ENCODE data around the gene SKP2.
"Not testable (repeated sequence)": the region's sequence is repeated elsewhere in the genome, so short reads cannot be mapped to it uniquely, and the experiment has no call there.

Gene SKP2

GRCh38 chr5:36151434-36152323 is at the start of gene SKP2, which contains the start of gene LMBRD2:
Gene SKP2 (plus strand): TSS chr5:36152111. CDS start chr5:36152263, 152 bp downstream.
Gene LMBRD2 (minus strand): TSS chr5:36151887. CDS start chr5:36143349, 8,538 bp downstream.
- peak; percentile 89 to 98 (median 96) for DNase-seq

DNA sequence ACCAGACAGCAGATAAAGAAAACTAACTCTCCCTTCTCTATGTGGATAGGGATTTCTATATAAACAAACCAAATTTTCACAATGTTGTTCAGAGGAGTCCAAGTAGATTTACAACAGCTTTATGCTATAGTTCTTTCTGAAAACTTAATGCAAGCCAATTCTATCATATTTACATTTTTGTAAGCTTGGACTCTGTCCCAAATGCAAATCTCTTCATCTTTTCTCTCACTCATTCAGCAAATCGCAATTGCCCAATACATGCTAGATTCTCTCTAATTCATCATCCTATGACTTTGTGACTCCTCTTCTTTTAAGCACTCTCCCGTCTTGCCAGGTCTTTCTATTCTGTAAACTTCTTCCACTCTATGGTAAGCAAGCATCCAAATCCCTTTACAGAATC is 46.1 kb upstream of the SKP2 start:
- no peak for DNase-seq

- DNase-seq: no peak
These were observed 43.0 kb upstream of the SKP2 start for GRCh38 chr5:36108758-36109460.

- no peak for DNase-seq
These were observed 40.7 kb upstream of the SKP2 start for GRCh38 chr5:36111238-36111637.

GRCh38 chr5:36125868-36126267 is 26.0 kb upstream of the SKP2 start:
- no peak for DNase-seq

DNA sequence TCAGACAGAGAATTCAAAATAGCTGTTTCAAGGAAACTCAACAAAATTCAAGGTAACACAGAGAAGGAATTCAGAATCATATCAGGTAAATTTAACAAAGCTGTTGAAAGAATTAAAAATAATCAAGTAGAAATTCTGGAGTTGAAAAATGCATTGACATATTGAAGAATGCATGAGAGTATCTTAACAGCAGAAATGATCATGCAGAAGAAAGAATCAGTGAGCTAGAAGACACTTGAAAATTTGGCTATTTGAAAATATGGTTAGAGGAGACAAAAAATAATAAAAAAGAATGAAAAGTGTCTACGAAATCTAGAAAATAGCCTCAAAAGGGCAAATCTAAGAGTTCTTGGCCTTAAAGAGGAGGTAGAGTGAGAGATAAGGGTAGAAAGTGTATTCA is 23.1 kb upstream of the SKP2 start:
- DNase-seq: no peak

- DNase-seq: not testable (repeated sequence)
These were observed 22.2 kb upstream of the SKP2 start for GRCh38 chr5:36129666-36130065.

DNA sequence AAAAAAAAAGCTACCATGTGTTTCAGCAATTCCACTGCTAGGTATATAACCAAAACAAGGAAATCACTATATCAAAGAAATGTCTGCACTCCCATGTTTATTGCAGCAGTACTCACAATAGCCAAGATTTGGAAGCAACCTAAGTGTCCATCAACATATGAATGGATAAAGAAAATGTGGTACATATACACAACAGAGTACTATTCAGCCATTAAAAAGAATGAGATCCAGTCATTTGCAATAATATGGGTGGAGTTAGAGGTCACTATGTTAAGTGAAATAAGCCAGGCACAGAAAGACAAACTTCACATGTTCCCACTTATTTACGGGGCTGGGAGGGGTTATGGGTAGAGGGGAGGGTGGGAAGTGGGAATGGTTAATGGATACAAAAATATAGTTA is 18.9 kb upstream of the SKP2 start:
- not testable (repeated sequence) for DNase-seq

DNA sequence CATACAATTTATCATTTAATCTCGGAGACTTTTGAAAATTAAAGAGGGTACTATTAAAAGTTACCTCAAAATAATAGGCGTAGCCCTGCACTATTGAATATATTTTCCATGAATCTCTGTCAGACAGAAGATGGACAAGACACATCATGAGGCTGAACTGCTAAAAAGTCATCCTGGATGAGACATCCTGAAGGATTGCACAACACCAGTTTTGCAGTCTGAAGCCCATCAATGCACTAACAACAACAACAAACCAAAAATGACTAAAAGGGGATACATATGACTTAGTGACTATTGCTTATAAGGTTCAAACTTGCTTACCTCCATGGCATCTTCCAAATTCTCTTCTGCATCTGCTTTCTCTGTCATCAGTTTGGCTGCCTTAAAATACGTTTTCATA is 15.9 kb upstream of the SKP2 start:
- no peak for DNase-seq

DNA sequence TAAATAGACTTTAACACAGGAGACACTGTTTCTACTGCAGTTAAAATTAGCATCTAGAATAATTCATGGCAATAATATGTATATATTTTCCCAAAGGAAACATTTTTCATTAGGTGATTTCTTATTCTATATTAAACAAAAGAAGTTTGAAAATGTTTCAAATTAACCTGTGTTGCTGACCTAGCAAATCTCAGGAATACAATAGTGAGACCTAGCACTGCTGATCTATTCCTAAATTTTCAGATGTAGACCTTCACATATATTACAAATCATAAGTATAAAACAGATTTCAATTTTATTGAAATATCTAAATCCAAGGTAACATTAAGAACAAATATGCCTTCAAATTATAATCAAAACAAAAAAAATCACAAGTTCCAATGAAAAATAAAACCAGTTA is 15.3 kb upstream of the SKP2 start:
- no peak for DNase-seq

DNA sequence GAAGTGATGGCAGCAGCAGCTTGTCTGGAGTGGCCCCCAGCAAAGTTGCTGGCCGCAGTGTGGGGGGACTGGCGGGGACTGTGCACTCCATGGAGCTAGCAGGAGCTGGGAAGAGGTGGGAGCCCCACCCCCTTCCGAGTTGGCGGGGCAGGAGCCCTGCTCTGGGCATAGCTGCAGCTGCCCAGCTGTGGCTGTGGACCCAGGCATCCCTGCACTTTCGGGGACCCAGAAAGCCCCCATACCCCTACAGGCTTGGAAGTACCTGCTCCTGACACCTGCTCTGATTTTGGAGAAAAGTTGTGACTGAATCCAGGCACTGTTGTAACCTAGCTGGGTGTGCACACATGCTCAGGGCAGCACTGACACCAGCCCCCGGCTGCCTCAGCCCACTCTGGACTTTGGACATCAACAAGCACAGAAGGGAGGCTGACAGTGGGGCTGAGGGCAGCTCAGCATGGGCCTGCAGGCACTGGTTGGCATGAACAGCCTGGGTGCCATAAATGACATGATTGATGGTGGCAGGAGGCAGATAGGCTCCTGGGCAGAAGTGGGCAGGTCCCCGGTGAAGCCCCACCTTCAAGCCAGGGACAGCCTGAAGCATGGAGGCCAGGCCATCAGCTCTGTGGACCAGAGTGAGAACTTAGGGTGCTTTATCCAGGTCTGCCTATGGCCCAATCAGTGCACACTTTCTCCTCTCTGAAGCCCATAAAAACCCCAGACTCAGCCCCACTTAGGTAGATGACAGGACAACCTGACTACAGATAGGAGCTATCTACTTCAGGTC is 12.8 kb upstream of the SKP2 start:
- no peak for DNase-seq

DNA sequence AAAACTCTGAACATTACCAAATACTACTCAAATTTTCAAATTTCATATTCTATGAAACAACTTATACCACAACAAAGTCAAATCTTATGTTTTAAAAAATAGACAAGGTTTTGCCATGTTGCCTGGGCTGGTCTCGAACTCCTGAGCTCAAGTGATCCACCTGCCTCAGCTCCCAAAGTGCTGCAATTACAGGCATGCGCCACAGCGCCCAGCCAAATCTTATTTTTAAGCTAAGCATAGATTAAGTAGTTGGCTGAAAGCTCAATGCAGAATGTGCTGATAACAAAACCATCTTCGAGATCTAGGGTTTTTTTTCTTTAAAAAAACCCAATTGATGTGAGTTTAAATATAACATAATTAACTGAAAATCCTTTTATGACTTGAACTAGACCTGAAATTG is 6.6 kb upstream of the SKP2 start:
- no peak for DNase-seq

- DNase-seq: no peak
These were observed 5.5 kb upstream of the SKP2 start for GRCh38 chr5:36146390-36146789.

GRCh38 chr5:36147681-36148080 is 4.2 kb upstream of the SKP2 start:
- no peak for DNase-seq

DNA sequence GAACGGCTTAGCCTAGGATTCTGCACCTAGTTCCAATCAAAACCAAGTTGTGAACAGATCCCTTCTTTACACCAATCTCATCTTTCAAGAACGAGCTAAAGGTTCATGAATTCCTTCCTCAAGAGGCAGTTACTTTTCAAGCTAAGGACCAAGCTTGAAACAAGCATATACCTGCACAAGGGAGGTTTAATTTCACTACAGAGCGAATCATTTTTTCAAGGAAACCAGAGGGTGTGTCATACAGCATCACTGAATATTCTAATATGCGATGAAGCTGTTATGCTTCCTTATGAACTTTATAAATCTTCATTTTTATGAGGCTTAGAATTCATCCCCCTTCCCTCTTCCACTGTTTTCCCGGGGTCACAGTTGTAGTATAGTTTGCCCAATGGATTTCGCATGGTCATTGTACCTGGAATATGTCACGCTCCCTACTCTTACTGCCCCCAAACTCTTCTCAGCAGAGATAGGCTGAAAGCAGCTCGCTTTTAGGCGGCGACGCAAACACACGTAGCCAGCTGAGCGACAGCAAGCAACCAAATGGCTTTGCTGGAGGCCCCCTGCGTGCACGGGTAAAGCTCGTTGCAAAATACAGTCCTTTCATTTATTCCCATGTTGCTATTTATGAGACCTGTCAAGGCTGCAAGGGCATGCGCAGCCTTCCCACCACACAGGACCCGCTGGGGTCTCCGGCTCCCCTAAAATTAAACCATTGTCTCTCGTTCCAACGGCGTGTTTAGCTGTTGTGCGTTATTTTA is 1.1 kb upstream of the SKP2 start:
- peak in 4 of 14 donors; percentile 18 to 50 (median 30) for DNase-seq

DNA sequence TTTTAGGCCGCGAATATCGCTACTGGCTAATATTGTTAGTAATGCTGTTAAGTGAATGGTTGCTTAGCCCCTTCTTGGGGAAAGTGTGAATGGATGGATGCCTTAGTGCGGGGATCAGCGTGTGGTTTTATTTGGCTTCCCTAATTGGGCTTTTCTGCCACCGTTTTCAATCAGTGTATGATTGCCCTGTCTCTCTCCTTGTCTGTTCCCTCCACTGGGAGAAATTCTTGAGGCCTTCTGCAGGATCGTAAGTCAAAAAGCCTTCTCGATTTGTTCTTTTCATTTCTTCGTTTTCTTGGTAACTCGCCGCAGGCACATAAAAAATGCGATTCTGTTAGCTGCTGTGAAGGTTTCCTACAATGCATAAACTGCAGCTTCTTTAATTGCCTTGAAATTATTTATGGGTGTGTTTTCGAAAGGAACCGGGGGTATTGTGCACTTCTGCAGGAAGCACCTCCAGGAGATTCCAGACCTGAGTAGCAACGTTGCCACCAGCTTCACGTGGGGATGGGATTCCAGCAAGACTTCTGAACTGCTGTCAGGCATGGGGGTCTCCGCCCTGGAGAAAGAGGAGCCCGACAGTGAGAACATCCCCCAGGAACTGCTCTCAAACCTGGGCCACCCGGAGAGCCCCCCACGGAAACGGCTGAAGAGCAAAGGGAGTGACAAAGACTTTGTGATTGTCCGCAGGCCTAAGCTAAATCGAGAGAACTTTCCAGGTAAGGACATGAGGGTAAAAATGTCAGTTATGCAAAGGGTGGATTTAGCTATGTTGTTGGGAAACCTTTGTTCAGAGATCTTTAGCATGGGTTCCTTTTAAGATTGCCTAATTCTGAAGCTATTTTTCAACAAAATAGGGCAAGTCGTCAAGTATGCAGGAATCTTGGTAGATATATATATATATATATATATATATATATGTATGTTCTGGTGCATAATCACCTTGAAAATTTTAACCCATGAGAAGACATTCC is 700 bp downstream of the SKP2 start:
- DNase-seq: peak in 1 of 14 donors; percentile 38

GRCh38 chr5:36153298-36153677 is 1.4 kb downstream of the SKP2 start:
- no peak for DNase-seq

DNA sequence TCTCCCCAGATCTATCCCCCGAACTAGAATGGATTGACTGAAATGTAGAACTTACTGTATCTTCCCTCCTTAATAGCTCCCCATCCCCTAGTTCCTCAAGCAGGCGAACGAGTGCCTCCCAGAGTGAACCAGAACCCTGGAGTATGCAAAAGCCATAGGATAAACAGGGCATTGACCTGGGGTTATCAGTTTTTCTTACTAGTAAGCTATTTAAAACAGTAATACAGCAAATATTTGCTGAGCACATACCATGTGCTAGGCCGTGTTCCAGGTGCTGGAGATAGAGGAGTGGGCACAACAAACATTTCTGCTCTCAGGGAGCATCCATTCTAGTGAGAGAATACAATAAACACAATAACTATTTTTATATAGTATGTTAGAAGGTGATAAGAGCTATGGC is 1.8 kb downstream of the SKP2 start:
- DNase-seq: no peak

DNA sequence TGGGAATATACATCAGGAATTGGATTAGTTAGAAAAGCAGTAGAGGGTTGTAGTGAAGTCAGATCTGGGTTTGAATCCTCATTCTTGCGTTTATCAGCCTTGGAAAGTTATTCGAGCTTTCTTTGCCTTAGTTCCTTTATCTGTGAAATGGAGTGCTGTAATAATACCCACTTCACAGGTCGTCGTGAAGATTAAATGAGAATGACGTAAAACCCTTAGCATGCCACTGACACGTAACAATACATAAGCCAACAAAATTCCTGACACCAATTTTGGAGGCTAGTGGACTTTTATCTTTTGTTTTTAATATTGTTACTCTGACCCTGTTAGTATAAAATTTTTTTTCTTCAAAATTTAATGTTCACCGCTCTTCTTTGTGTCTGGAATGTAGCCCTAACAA is 3.4 kb downstream of the SKP2 start:
- DNase-seq: no peak

DNA sequence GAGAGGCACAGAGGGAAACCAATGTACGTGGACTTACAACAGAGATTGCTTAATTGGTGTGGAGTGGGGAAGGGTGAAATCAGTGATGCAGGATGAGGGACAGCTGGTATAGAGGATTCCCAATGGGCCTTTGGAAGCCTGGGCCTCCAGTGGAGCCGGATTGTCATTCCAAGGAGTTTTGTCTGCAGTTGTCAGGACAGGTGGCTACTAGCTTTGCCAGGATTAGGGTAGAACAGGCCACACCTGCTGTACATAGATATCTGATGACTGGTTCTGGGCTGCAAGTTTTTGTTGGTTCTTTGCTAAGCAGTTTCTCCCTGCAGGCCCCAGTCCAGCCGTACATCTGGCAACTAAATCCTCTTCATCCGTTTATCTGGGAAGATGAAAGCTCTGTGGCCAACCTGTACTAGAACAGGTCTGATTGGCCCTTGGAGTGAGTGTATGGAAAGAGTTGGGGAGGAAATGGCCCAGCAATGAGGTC is 4.2 kb downstream of the SKP2 start:
- no peak for DNase-seq

DNA sequence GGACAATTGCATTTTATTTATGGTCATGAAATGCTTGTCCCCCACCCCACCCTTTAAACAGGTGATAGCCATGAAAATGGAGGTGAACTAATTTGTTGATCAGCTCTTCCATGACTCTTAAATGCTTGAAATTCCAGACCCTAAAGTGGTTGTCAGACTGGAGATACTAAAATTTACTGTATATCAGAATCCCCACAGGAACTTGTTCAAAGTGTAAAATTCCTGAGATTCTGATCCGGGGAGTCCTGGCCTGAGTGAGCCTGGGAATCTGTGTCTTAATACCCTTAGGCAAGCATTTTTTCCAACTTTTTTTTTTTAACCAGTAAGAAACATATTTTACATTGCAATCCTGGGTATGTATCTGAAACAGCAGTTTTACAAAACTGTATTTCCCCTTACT is 4.7 kb downstream of the SKP2 start:
- no peak for DNase-seq
